Neural crest cell (in vitro differentiated cells): Measurements from ENCODE around the gene MGAT1. TPM values are rescaled to one million over a fixed set of nuclear protein-coding genes. Genes with fewer than 3 reads are reported as not detected.

Experiments used
- DNase-seq: peaks from one replicate; pipeline ENCODE4 v3.0.0; 2021; ENCODE audit warnings: low read depth, mixed read lengths, low spot score
- H3K27ac Mint-ChIP-seq: one replicate; pipeline ENCODE4 v1.8.0; 2021; ENCODE audit warnings: mild to moderate bottlenecking, mixed read lengths; ENCODE audit not compliant: unreplicated experiment
- H3K27me3 Mint-ChIP-seq: 2 replicates; pipeline ENCODE4 v1.8.0; 2021; ENCODE audit warnings: low read depth, mild to moderate bottlenecking, mixed read lengths
- H3K36me3 Mint-ChIP-seq: 2 replicates; pipeline ENCODE4 v1.8.0; 2021; ENCODE audit warnings: low read depth, mild to moderate bottlenecking, mixed read lengths
- H3K4me1 Mint-ChIP-seq: 2 replicates; pipeline ENCODE4 v1.8.0; 2021; ENCODE audit warnings: mixed read lengths
- H3K4me3 Mint-ChIP-seq: one replicate; pipeline ENCODE4 v1.8.0; 2021; ENCODE audit warnings: mild to moderate bottlenecking, mixed read lengths
- H3K9me3 Mint-ChIP-seq: 2 replicates; pipeline ENCODE4 v1.8.0; 2021; ENCODE audit warnings: mixed read lengths
- CTCF ChIP-seq: fragments of 200-600 bp; sonication (generic); conservative IDR thresholded peaks from 2 replicates; pipeline ENCODE4 v1.5.0; 2021; ENCODE audit warnings: antibody characterized with exemption, mild to moderate bottlenecking
- long read RNA-seq: library from polyadenylated mRNA; unstranded; transcript quantifications from one replicate; pipeline ENCODE4 v2.0.0, GENCODE V29; 2020
- total RNA-seq: library from RNA; stranded (reverse); gene quantifications from 2 replicates; pipeline ENCODE4 v1.2.1, GENCODE V29; 2021

MGAT1 gene
- total RNA-seq: 57.0 and 57.1 TPM in 2 replicates
- long read RNA-seq, partial matches to known transcripts: 0 of 5 reads
- long read RNA-seq, other reads (novel, unspliced or antisense): 4 of 5 reads

DNA sequence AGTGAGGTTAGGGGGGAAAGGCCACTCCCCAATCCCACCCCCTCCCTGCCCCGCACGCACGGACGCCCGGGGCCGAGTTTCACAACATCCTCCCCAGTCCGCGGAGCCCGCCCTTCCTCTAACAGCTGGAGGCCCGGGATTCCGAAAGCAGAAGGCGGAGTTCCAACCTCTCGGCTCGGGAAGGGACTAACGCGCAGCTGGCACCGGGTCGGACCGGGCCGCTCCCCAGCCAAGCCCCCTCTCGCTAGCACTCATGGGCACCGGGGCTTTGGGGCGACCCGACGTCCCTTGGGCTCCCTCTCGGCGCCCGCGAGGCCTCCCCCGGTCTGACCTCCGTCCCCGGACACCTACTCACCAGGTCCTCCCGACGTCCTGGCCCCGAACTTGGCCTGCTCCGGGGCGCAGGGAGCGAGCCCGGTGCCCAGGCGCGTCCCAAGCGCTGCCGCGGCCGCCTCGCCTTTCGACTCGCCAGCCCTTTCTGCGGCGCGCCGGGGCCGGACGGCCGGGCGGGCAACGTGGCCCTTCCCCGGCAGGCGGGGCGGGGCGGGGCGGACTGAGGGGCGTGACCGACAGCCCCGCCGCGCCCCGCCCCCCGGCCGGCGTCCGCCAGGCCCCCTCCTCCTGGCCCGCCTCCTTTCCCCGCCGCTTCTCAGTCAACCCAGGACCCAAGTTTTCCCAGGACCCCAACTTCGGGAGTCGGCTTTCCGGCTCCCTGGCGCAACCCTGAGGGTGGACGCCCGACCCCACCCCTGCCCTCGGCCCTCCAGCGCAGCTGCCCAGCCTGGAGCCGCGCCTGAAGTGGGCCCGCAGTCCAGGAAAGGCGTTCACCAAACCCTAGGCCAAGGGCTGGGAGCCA is at the start of gene MGAT1:
Gene MGAT1, minus strand, starts transcription at position 482 of the 856 bp plus-strand sequence. CDS start 9,835 bp downstream, outside the sequence.
- no peak for TF ChIP-seq CTCF
- peaks cover 3% of the 10 kb centered on the region for H3K36me3 Mint-ChIP-seq
- H3K27ac Mint-ChIP-seq: peak within 1 kb of the TSS; percentile 46
- no peaks in the 10 kb centered on the region for H3K9me3 Mint-ChIP-seq
- H3K27me3 Mint-ChIP-seq: no peaks in the 10 kb centered on the region
- peaks cover 68% of the 10 kb centered on the region for H3K4me1 Mint-ChIP-seq
- peak within 1 kb of the TSS; percentile 88 for H3K4me3 Mint-ChIP-seq
- peak; percentile 66 for DNase-seq

GRCh38 chr5:180850434-180851078 is 48.0 kb upstream of the MGAT1 start:
- no peak overlapping the region for H3K4me3 Mint-ChIP-seq
- H3K27ac Mint-ChIP-seq: no peak overlapping the region
- no peaks in the 10 kb centered on the region for H3K4me1 Mint-ChIP-seq
- TF ChIP-seq CTCF: no peak
- peaks cover 88% of the 10 kb centered on the region for H3K36me3 Mint-ChIP-seq
- H3K27me3 Mint-ChIP-seq: no peaks in the 10 kb centered on the region
- H3K9me3 Mint-ChIP-seq: peaks cover 39% of the 10 kb centered on the region
- no peak for DNase-seq

GRCh38 chr5:180849827-180850226 is 47.2 kb upstream of the MGAT1 start:
- H3K4me3 Mint-ChIP-seq: no peak overlapping the region
- H3K9me3 Mint-ChIP-seq: peaks cover 40% of the 10 kb centered on the region
- DNase-seq: no peak
- no peak for TF ChIP-seq CTCF
- peaks cover 86% of the 10 kb centered on the region for H3K36me3 Mint-ChIP-seq
- no peak overlapping the region for H3K27ac Mint-ChIP-seq
- no peaks in the 10 kb centered on the region for H3K27me3 Mint-ChIP-seq
- H3K4me1 Mint-ChIP-seq: no peaks in the 10 kb centered on the region

- TF ChIP-seq CTCF: no peak
- Mint-ChIP-seq H3K27me3 (no peaks in the 10 kb centered on the region), H3K4me3 (no peak overlapping the region), H3K27ac (no peak overlapping the region), H3K36me3 (peaks cover 85% of the 10 kb centered on the region), H3K4me1 (no peaks in the 10 kb centered on the region), H3K9me3 (peaks cover 40% of the 10 kb centered on the region)
- no peak for DNase-seq
Measured at GRCh38 chr5:180848878-180849277, 46.3 kb upstream of the MGAT1 start.

DNA sequence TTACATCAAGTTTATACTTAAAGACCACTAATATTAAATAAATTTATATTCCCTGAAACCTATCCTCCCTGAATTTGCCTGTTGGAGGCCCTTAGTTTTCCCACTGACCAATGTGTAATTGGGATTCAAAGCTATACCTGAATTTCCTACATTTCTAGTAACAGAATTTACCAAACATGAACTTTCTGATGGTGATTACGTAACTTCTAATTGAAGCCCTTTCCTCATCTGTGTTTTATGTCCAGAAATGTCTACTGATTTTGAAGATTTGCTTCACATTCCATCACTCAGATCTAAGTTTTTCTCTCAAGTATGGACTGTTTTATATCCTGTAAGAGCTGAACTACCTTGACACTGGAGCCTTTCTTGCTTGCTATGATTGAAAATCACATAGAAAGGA is 45.7 kb upstream of the MGAT1 start:
- peaks cover 82% of the 10 kb centered on the region for H3K36me3 Mint-ChIP-seq
- no peaks in the 10 kb centered on the region for H3K27me3 Mint-ChIP-seq
- H3K4me1 Mint-ChIP-seq: no peaks in the 10 kb centered on the region
- H3K9me3 Mint-ChIP-seq: peaks cover 40% of the 10 kb centered on the region
- TF ChIP-seq CTCF: no peak
- H3K4me3 Mint-ChIP-seq: no peak overlapping the region
- H3K27ac Mint-ChIP-seq: no peak overlapping the region
- no peak for DNase-seq
